Measurements from ENCODE around the gene ZNRF1. TPM values are rescaled to one million over a fixed set of nuclear protein-coding genes. Genes with fewer than 3 reads are reported as not detected.

The ZNRF1 gene
- total and polyA plus RNA-seq, 2 of the 13 experiments (the other 11 are each of a cell fraction or from before 2014, with no cell fraction given): 43.9 to 58.7 TPM

GRCh38 chr16:74998481-74999218, at the start of gene ZNRF1 (continued):
- TF ChIP-seq JDP2 (CRISPR knock-in tag; IDR thresholded peaks at IDR 0.05; ENCODE audit: borderline replicate concordance) (no peak; the same call in 1 of the 2 replicates), ZSCAN29 (CRISPR knock-in tag; conservative IDR thresholded peaks at IDR 0.05) (no peak), ZNF263 (CRISPR knock-in tag; IDR thresholded peaks at IDR 0.05) (no peak), ZNF775 (CRISPR knock-in tag; IDR thresholded peaks at IDR 0.05; ENCODE audit: borderline replicate concordance) (no peak), MEIS2 (CRISPR knock-in tag; IDR thresholded peaks at IDR 0.05) (peak; percentile 57; the same call in 1 of the 2 replicates), CHD4 (IDR thresholded peaks at IDR 0.05; ENCODE audit: borderline replicate concordance, low read length) (peak; percentile 91; the same call in 1 of the 2 replicates), NFATC3 (CRISPR knock-in tag; IDR thresholded peaks at IDR 0.05) (no peak), TRIM24 (CRISPR knock-in tag; IDR thresholded peaks at IDR 0.05) (no peak), ZBTB7A (CRISPR knock-in tag; IDR thresholded peaks at IDR 0.05) (no peak), ZMAT3 (CRISPR knock-in tag; conservative IDR thresholded peaks at IDR 0.05) (no peak), FOXA1 (IDR thresholded peaks at IDR 0.05) (no peak), FOXA1 (CRISPR knock-in tag; IDR thresholded peaks at IDR 0.05) (no peak), SP1 (IDR thresholded peaks at IDR 0.05) (no peak), SP1 (CRISPR knock-in tag; IDR thresholded peaks at IDR 0.05) (peak; percentile 73), ZFP90 (CRISPR knock-in tag; IDR thresholded peaks at IDR 0.05; ENCODE audit: borderline replicate concordance) (no peak), HMGXB3 (CRISPR knock-in tag; IDR thresholded peaks at IDR 0.05; ENCODE audit: borderline replicate concordance) (no peak), KDM2A (CRISPR knock-in tag; IDR thresholded peaks at IDR 0.05; ENCODE audit: borderline replicate concordance, low read depth) (no peak; the same call in 1 of the 2 replicates), ELF3 (CRISPR knock-in tag; IDR thresholded peaks at IDR 0.05) (peak; percentile 9; the same call in 1 of the 2 replicates), ZNF639 (CRISPR knock-in tag; conservative IDR thresholded peaks at IDR 0.05) (0 out of 2 replicates have a peak, but pooled peaks have one; percentile 30), EP300 (IDR thresholded peaks at IDR 0.05; ENCODE audit: low read depth in 2 of 2, low read length in 2 of 2) (peak in 1 of 2 experiments; percentile 43; a peak in 2 of 4 replicates), EP300 (CRISPR knock-in tag; IDR thresholded peaks at IDR 0.05; ENCODE audit: borderline replicate concordance) (no peak), AHR (CRISPR knock-in tag; IDR thresholded peaks at IDR 0.05) (no peak; the same call in 1 of the 2 replicates), SALL2 (CRISPR knock-in tag; IDR thresholded peaks at IDR 0.05) (peak; percentile 65; the same call in 1 of the 2 replicates)
- TF ChIP-seq, protein P1, sequence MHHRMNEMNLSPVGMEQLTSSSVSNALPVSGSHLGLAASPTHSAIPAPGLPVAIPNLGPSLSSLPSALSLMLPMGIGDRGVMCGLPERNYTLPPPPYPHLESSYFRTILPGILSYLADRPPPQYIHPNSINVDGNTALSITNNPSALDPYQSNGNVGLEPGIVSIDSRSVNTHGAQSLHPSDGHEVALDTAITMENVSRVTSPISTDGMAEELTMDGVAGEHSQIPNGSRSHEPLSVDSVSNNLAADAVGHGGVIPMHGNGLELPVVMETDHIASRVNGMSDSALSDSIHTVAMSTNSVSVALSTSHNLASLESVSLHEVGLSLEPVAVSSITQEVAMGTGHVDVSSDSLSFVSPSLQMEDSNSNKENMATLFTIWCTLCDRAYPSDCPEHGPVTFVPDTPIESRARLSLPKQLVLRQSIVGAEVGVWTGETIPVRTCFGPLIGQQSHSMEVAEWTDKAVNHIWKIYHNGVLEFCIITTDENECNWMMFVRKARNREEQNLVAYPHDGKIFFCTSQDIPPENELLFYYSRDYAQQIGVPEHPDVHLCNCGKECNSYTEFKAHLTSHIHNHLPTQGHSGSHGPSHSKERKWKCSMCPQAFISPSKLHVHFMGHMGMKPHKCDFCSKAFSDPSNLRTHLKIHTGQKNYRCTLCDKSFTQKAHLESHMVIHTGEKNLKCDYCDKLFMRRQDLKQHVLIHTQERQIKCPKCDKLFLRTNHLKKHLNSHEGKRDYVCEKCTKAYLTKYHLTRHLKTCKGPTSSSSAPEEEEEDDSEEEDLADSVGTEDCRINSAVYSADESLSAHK (CRISPR knock-in tag; IDR thresholded peaks at IDR 0.05; ENCODE audit: borderline replicate concordance): no peak

Data from HepG2 (cell line).